Measurements from ENCODE around the gene SRP72. TPM values are rescaled to one million over a fixed set of nuclear protein-coding genes. Genes with fewer than 3 reads are reported as not detected.

SRP72 gene
- total RNA-seq, 1 donor: 72.0 TPM

GRCh38 chr4:56468097-56468422 is 643 bp downstream of the SRP72 start:
- peak overlapping the region; percentile 99 for H3K27ac ChIP-seq (ENCODE audit: low read depth, low read length)
- peaks cover 69% of the 10 kb centered on the region for H3K79me2 ChIP-seq (ENCODE audit: insufficient read depth, low read length)
- no peak for TF ChIP-seq CTCF (IDR thresholded peaks at IDR 0.05; ENCODE audit: extremely low read depth, low read depth, low read length)
- peak overlapping the region; percentile 53 for H2AFZ ChIP-seq (ENCODE audit: low read length)
- no peak for DNase-seq (ENCODE audit: insufficient read length, low spot score, missing footprints)
- H4K20me1 ChIP-seq (ENCODE audit: insufficient read depth, low read length): peaks cover 13% of the 10 kb centered on the region
- peaks cover 22% of the 10 kb centered on the region for H3K4me1 ChIP-seq (ENCODE audit: insufficient read depth, low read length)
- H3K4me2 ChIP-seq (ENCODE audit: insufficient read depth, low read length): peak overlapping the region; percentile 78
- H3K9me3 ChIP-seq (ENCODE audit: low read depth, low read length): no peaks in the 10 kb centered on the region
- peaks cover 40% of the 10 kb centered on the region for H3K36me3 ChIP-seq (ENCODE audit: insufficient read depth, low read length)
- no peaks in the 10 kb centered on the region for H3K27me3 ChIP-seq (ENCODE audit: insufficient read depth, low read length)
- peak overlapping the region; percentile 86 for H3K4me3 ChIP-seq (ENCODE audit: insufficient read depth, low read length)

GRCh38 chr4:56469489-56470210 is 2.2 kb downstream of the SRP72 start:
- Histone ChIP-seq H2AFZ (ENCODE audit: low read length) (no peak overlapping the region), H3K4me2 (ENCODE audit: insufficient read depth, low read length) (peak overlapping the region; percentile 78)

GRCh38 chr4:56475917-56476316 is 8.5 kb downstream of the SRP72 start:
- Histone ChIP-seq H3K27me3 (ENCODE audit: insufficient read depth, low read length) (no peaks in the 10 kb centered on the region), H3K4me1 (ENCODE audit: insufficient read depth, low read length) (no peaks in the 10 kb centered on the region), H3K4me2 (ENCODE audit: insufficient read depth, low read length) (no peak overlapping the region), H3K27ac (ENCODE audit: low read depth, low read length) (no peak overlapping the region), H3K79me2 (ENCODE audit: insufficient read depth, low read length) (peaks cover 2% of the 10 kb centered on the region), H3K4me3 (ENCODE audit: insufficient read depth, low read length) (no peak overlapping the region), H3K36me3 (ENCODE audit: insufficient read depth, low read length) (peaks cover 88% of the 10 kb centered on the region), H2AFZ (ENCODE audit: low read length) (no peak overlapping the region), H3K9me3 (ENCODE audit: low read depth, low read length) (no peaks in the 10 kb centered on the region), H4K20me1 (ENCODE audit: insufficient read depth, low read length) (no peaks in the 10 kb centered on the region)
- no peak for TF ChIP-seq CTCF (IDR thresholded peaks at IDR 0.05; ENCODE audit: extremely low read depth, low read depth, low read length)
- no peak for DNase-seq (ENCODE audit: insufficient read length, low spot score, missing footprints)

More at GRCh38 chr4:56469489-56470210, 2.2 kb downstream of the SRP72 start:
- Histone ChIP-seq H3K4me3 (ENCODE audit: insufficient read depth, low read length) (no peak overlapping the region), H4K20me1 (ENCODE audit: insufficient read depth, low read length) (peaks cover 13% of the 10 kb centered on the region), H3K9me3 (ENCODE audit: low read depth, low read length) (no peaks in the 10 kb centered on the region), H3K27ac (ENCODE audit: low read depth, low read length) (no peak overlapping the region), H3K79me2 (ENCODE audit: insufficient read depth, low read length) (peaks cover 58% of the 10 kb centered on the region), H3K27me3 (ENCODE audit: insufficient read depth, low read length) (no peaks in the 10 kb centered on the region), H3K4me1 (ENCODE audit: insufficient read depth, low read length) (peaks cover 22% of the 10 kb centered on the region), H3K36me3 (ENCODE audit: insufficient read depth, low read length) (peaks cover 46% of the 10 kb centered on the region)
- no peak for TF ChIP-seq CTCF (IDR thresholded peaks at IDR 0.05; ENCODE audit: extremely low read depth, low read depth, low read length)
- no peak for DNase-seq (ENCODE audit: insufficient read length, low spot score, missing footprints)

GRCh38 chr4:56477192-56477702 is 9.8 kb downstream of the SRP72 start:
- H3K9me3 ChIP-seq (ENCODE audit: low read depth, low read length): no peaks in the 10 kb centered on the region
- H4K20me1 ChIP-seq (ENCODE audit: insufficient read depth, low read length): no peaks in the 10 kb centered on the region
- H3K4me1 ChIP-seq (ENCODE audit: insufficient read depth, low read length): no peaks in the 10 kb centered on the region
- DNase-seq (ENCODE audit: insufficient read length, low spot score, missing footprints): no peak
- H3K36me3 ChIP-seq (ENCODE audit: insufficient read depth, low read length): peaks cover 82% of the 10 kb centered on the region
- no peaks in the 10 kb centered on the region for H3K79me2 ChIP-seq (ENCODE audit: insufficient read depth, low read length)
- H3K27ac ChIP-seq (ENCODE audit: low read depth, low read length): no peak overlapping the region
- H3K4me2 ChIP-seq (ENCODE audit: insufficient read depth, low read length): no peak overlapping the region
- TF ChIP-seq CTCF (IDR thresholded peaks at IDR 0.05; ENCODE audit: extremely low read depth, low read depth, low read length): no peak
- no peak overlapping the region for H3K4me3 ChIP-seq (ENCODE audit: insufficient read depth, low read length)
- no peak overlapping the region for H2AFZ ChIP-seq (ENCODE audit: low read length)
- no peaks in the 10 kb centered on the region for H3K27me3 ChIP-seq (ENCODE audit: insufficient read depth, low read length)
